ENCODE results near the gene HMGN3. TPM values are rescaled to one million over a fixed set of nuclear protein-coding genes. Genes with fewer than 3 reads are reported as not detected.
A peak's percentile ranks its signal among the peaks of the same experiment; 100 is the strongest.

HMGN3 gene
- total RNA-seq, 3 donors from 2014 or later (not counting 1 experiment from before 2014, with no cell fraction given): 57.3 to 65.1 (median 58.2) TPM

DNA sequence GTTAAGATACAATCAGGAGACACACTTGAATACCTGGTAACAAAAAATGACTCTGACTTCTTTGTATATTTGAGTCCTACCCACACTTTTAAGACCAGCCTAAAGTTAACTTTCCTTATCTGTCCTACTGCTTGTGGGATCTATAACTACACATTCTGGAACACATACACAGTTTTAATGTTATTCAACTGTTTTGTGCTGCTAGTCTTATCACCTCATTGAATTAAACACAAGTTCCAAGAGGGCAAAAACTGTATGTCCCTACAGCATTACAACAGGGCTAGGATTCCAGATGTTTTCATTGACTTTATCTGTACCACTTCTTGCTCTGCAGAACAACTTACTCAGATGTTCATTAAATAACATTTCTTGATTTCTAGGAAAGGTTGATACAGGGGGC lies 2.8 kb downstream of the HMGN3 start:
- Mint-ChIP-seq H3K27me3 (ENCODE audit: low read depth in 2 of 2) (no peaks in the 10 kb centered on the region), H3K9me3 (no peaks in the 10 kb centered on the region), H3K4me3 (peak overlapping the region; percentile 67), H3K4me1 (peaks cover 26 to 40% of the 10 kb centered on the region in 2 donors), H3K27ac (peak overlapping the region; percentile 66 to 88), H3K36me3 (no peaks in the 10 kb centered on the region)
- TF ChIP-seq, protein P1, sequence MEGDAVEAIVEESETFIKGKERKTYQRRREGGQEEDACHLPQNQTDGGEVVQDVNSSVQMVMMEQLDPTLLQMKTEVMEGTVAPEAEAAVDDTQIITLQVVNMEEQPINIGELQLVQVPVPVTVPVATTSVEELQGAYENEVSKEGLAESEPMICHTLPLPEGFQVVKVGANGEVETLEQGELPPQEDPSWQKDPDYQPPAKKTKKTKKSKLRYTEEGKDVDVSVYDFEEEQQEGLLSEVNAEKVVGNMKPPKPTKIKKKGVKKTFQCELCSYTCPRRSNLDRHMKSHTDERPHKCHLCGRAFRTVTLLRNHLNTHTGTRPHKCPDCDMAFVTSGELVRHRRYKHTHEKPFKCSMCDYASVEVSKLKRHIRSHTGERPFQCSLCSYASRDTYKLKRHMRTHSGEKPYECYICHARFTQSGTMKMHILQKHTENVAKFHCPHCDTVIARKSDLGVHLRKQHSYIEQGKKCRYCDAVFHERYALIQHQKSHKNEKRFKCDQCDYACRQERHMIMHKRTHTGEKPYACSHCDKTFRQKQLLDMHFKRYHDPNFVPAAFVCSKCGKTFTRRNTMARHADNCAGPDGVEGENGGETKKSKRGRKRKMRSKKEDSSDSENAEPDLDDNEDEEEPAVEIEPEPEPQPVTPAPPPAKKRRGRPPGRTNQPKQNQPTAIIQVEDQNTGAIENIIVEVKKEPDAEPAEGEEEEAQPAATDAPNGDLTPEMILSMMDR (IDR thresholded peaks at IDR 0.05): no peak
- H3K27ac ChIP-seq (ENCODE audit: low read length): no peak overlapping the region
- no peak overlapping the region for H3K4me3 ChIP-seq (ENCODE audit: low read length)
- H3K27me3 ChIP-seq (ENCODE audit: control insufficient read depth, insufficient read depth, low read length): no peaks in the 10 kb centered on the region
- ATAC-seq (no peak), DNase-seq (no peak)
- intact Hi-C loops (cut with micrococcal nuclease): loop anchor here (5.0 to 10.0 kb wide), 3 partner anchors 303 to 873 kb away; partner anchors contain the start of genes BCKDHB, LCA5 and TTK
- H3K9me3 ChIP-seq (ENCODE audit: control insufficient read depth, insufficient read depth, low read length): no peaks in the 10 kb centered on the region
- H3K36me3 ChIP-seq (ENCODE audit: control insufficient read depth, insufficient read depth, low read length): no peaks in the 10 kb centered on the region
- peaks cover 3% of the 10 kb centered on the region for H3K4me1 ChIP-seq (ENCODE audit: control insufficient read depth, insufficient read depth, low read length)

DNA sequence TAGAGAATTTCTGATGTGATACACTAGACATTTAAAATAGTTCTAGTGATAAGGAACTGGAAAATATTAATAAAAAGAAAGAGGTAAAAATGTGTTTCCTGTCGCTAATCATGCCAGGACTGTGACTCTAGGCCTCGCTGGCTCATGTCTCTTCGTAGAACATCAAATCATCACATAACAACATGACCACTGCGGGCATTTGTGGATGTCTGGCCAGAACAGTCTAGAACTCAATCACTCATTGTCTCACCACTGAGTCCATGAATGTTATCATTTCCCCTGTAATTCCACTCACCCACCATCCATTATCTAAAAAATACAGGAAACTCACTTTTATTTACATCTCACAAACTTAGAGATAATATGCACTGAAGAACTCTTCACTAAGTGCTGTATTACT lies 3.4 kb downstream of the HMGN3 start:
- peaks cover 27 to 40% of the 10 kb centered on the region in 2 donors for H3K4me1 Mint-ChIP-seq
- ATAC-seq (no peak), DNase-seq (no peak)
- H3K27me3 Mint-ChIP-seq (ENCODE audit: low read depth in 2 of 2): no peaks in the 10 kb centered on the region
- WGBS (ENCODE audit: insufficient coverage): 91% methylated on average over 4 of the region's 4 CpGs
- peaks cover 3% of the 10 kb centered on the region for H3K4me1 ChIP-seq (ENCODE audit: control insufficient read depth, insufficient read depth, low read length)
- H3K9me3 Mint-ChIP-seq: no peaks in the 10 kb centered on the region
- no peak overlapping the region for H3K4me3 Mint-ChIP-seq
- no peaks in the 10 kb centered on the region for H3K9me3 ChIP-seq (ENCODE audit: control insufficient read depth, insufficient read depth, low read length)
- H3K27ac ChIP-seq (ENCODE audit: low read length): no peak overlapping the region
- peak overlapping the region; percentile 66 to 88 for H3K27ac Mint-ChIP-seq
- no peak overlapping the region for H3K4me3 ChIP-seq (ENCODE audit: low read length)
- TF ChIP-seq, protein P1 (IDR thresholded peaks at IDR 0.05): no peak
- intact Hi-C loops (cut with micrococcal nuclease): loop anchor here (5.0 to 10.0 kb wide), 3 partner anchors 304 to 874 kb away; partner anchors contain the start of genes BCKDHB, LCA5 and TTK
- no peaks in the 10 kb centered on the region for H3K36me3 Mint-ChIP-seq
- H3K27me3 ChIP-seq (ENCODE audit: control insufficient read depth, insufficient read depth, low read length): no peaks in the 10 kb centered on the region
- H3K36me3 ChIP-seq (ENCODE audit: control insufficient read depth, insufficient read depth, low read length): no peaks in the 10 kb centered on the region

DNA sequence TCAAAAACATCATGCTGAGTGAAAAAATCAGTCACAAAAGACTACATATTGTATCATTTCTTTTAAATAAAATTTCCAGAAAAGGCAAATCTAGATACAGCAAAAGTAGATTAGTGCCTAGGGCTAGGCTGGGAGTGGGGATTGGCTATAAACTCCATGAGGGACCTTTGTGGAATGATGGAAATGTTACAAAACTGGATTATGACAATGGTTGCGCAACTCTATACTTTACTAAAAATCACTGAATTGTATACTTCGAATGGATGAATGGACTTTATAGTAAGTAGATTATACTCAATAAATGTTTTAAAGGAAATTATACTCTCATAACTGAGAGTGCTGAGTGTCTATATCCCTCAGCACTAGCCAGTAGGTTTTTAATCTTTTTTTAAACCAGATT lies 4.3 kb downstream of the HMGN3 start:
- H3K4me3 ChIP-seq (ENCODE audit: low read length): no peak overlapping the region
- TF ChIP-seq, protein P1 (IDR thresholded peaks at IDR 0.05): no peak
- H3K27ac ChIP-seq (ENCODE audit: low read length): no peak overlapping the region
- H3K27me3 Mint-ChIP-seq (ENCODE audit: low read depth in 2 of 2): no peaks in the 10 kb centered on the region
- H3K4me3 Mint-ChIP-seq: no peak overlapping the region
- H3K36me3 ChIP-seq (ENCODE audit: control insufficient read depth, insufficient read depth, low read length): no peaks in the 10 kb centered on the region
- intact Hi-C loops (cut with micrococcal nuclease): loop anchor here (5.0 to 10.0 kb wide), 3 partner anchors 305 to 875 kb away; partner anchors contain the start of genes BCKDHB, LCA5 and TTK
- H3K9me3 Mint-ChIP-seq: no peaks in the 10 kb centered on the region
- peaks cover 27 to 40% of the 10 kb centered on the region in 2 donors for H3K4me1 Mint-ChIP-seq
- DNase-seq (no peak), ATAC-seq (no peak)
- no CpG with 5 or more reads among the region's 2 CpGs for WGBS (ENCODE audit: insufficient coverage)
- H3K27me3 ChIP-seq (ENCODE audit: control insufficient read depth, insufficient read depth, low read length): no peaks in the 10 kb centered on the region
- no peaks in the 10 kb centered on the region for H3K9me3 ChIP-seq (ENCODE audit: control insufficient read depth, insufficient read depth, low read length)
- no peak overlapping the region for H3K27ac Mint-ChIP-seq
- H3K4me1 ChIP-seq (ENCODE audit: control insufficient read depth, insufficient read depth, low read length): peaks cover 3% of the 10 kb centered on the region
- no peaks in the 10 kb centered on the region for H3K36me3 Mint-ChIP-seq

DNA sequence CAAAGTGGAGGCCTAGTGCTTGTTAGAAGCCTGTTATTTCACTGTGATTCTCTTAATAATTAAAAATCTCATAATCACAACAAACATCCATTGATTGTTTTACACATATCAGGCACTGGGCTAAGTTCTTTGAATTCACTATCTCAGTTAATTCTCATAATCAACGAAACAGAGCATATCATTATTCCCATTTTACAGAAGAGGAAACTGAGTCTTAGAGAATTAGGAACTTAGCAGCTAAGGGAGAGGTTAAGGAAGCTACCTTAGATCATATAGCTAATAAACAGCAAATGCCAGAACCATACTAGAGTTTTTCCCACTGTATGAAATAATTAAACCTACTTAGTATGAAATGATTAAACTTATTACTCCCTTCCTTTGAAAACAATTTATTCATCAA lies 7.0 kb downstream of the HMGN3 start:
- Mint-ChIP-seq H3K4me3 (no peak overlapping the region), H3K36me3 (no peaks in the 10 kb centered on the region), H3K9me3 (no peaks in the 10 kb centered on the region), H3K27me3 (ENCODE audit: low read depth in 2 of 2) (no peaks in the 10 kb centered on the region), H3K4me1 (peaks cover 21 to 29% of the 10 kb centered on the region in 2 donors), H3K27ac (no peak overlapping the region)
- Histone ChIP-seq H3K9me3 (ENCODE audit: control insufficient read depth, insufficient read depth, low read length) (no peaks in the 10 kb centered on the region), H3K36me3 (ENCODE audit: control insufficient read depth, insufficient read depth, low read length) (no peaks in the 10 kb centered on the region), H3K4me1 (ENCODE audit: control insufficient read depth, insufficient read depth, low read length) (no peaks in the 10 kb centered on the region), H3K27me3 (ENCODE audit: control insufficient read depth, insufficient read depth, low read length) (no peaks in the 10 kb centered on the region), H3K4me3 (ENCODE audit: low read length) (no peak overlapping the region), H3K27ac (ENCODE audit: low read length) (no peak overlapping the region)
- DNase-seq (no peak), ATAC-seq (no peak)
- WGBS (ENCODE audit: insufficient coverage): no CpG with 5 or more reads among the region's 1 CpG
- TF ChIP-seq, protein P1 (IDR thresholded peaks at IDR 0.05): no peak
- intact Hi-C loops (cut with micrococcal nuclease): no loop called here

All from natural killer cell (primary cell).